ENCODE measurements around the gene ASMT. TPM values are rescaled to one million over a fixed set of nuclear protein-coding genes. Genes with fewer than 3 reads are reported as not detected.

The ASMT gene
- total RNA-seq, 4 donors from 2014 or later = not detected

- Histone ChIP-seq H3K4me1 (peaks cover 0 to 3% (median 0%) of the 10 kb centered on the region in 4 donors), H3K4me3 (no peak overlapping the region), H3K9me3 (no peaks in the 10 kb centered on the region), H3K27me3 (no peaks in the 10 kb centered on the region), H3K27ac (no peak overlapping the region), H3K36me3 (no peaks in the 10 kb centered on the region)
- DNase-seq = no peak
- TF ChIP-seq POLR2A (IDR thresholded peaks at IDR 0.05) (no peak), CTCF (IDR thresholded peaks at IDR 0.05) (no peak), POLR2AphosphoS5 (IDR thresholded peaks at IDR 0.05) (no peak), EP300 (IDR thresholded peaks at IDR 0.05; ENCODE audit: low read depth) (no peak)
- WGBS, 2 donors (ENCODE audit: low coverage in 1 of 2) = 43 to 64% methylated on average over 2 to 6 of the region's 6 CpGs
- intact Hi-C loops (cut with DNase I; ENCODE audit: low total_unique reads) = loop anchor here (5.0 kb wide), 1 partner anchor 126 kb away; the partner anchor contains the start of gene ASMTL
- in situ Hi-C loops (cut with MboI; ENCODE audit: low pct_ligation_motif_present in 1 of 4, low pct_unique_long_range_greater_than_20kb in 1 of 4, low sequenced_read_pairs in 3 of 4) = loop anchor here in 2 of 4 donors (25.0 kb wide), 2 partner anchors 116 to 191 kb away; partner anchors contain the start of genes ASMTL (in 1 of the 2) and SLC25A6 (in 1 of the 2)
Measured at GRCh38 chrX:1578511-1579173, 36.2 kb upstream of the ASMT start.

- in situ Hi-C loops (cut with MboI; ENCODE audit: low pct_ligation_motif_present in 1 of 4, low pct_unique_long_range_greater_than_20kb in 1 of 4, low sequenced_read_pairs in 3 of 4) = loop anchor here in 3 of 4 donors (10.0 to 25.0 kb wide), 3 partner anchors 116 to 194 kb away; partner anchors contain the start of genes ASMTL (in 1 of the 3) and SLC25A6 (in 1 of the 3)
- H3K27ac ChIP-seq = no peak overlapping the region
- H3K9me3 ChIP-seq = no peaks in the 10 kb centered on the region
- H3K36me3 ChIP-seq = no peaks in the 10 kb centered on the region
- DNase-seq = peak; percentile 65
- 28 to 29% methylated on average over 4 of the region's 4 CpGs for WGBS, 2 donors (ENCODE audit: low coverage in 1 of 2)
- H3K4me3 ChIP-seq = no peak overlapping the region
- intact Hi-C loops (cut with DNase I; ENCODE audit: low total_unique reads) = no loop called here
- peaks cover 0 to 3% (median 0%) of the 10 kb centered on the region in 4 donors for H3K4me1 ChIP-seq
- TF ChIP-seq POLR2A (IDR thresholded peaks at IDR 0.05) (no peak), POLR2AphosphoS5 (IDR thresholded peaks at IDR 0.05) (no peak), CTCF (IDR thresholded peaks at IDR 0.05) (peak; percentile 69 to 91 (median 78)), EP300 (IDR thresholded peaks at IDR 0.05; ENCODE audit: low read depth) (no peak)
- H3K27me3 ChIP-seq = no peaks in the 10 kb centered on the region
Measured at GRCh38 chrX:1581132-1581531, 33.7 kb upstream of the ASMT start.

- TF ChIP-seq EP300 (IDR thresholded peaks at IDR 0.05; ENCODE audit: low read depth) = no peak
- TF ChIP-seq POLR2AphosphoS5 (IDR thresholded peaks at IDR 0.05) = no peak
- no peak for TF ChIP-seq POLR2A (IDR thresholded peaks at IDR 0.05)
- no peak for TF ChIP-seq CTCF (IDR thresholded peaks at IDR 0.05)
- Histone ChIP-seq H3K4me3 (no peak overlapping the region), H3K27me3 (no peaks in the 10 kb centered on the region), H3K36me3 (no peaks in the 10 kb centered on the region), H3K4me1 (peaks cover 0 to 3% (median 0%) of the 10 kb centered on the region in 4 donors), H3K27ac (no peak overlapping the region), H3K9me3 (no peaks in the 10 kb centered on the region)
- intact Hi-C loops (cut with DNase I; ENCODE audit: low total_unique reads) (no loop called here), in situ Hi-C loops (cut with MboI; ENCODE audit: low pct_ligation_motif_present in 1 of 4, low pct_unique_long_range_greater_than_20kb in 1 of 4, low sequenced_read_pairs in 3 of 4) (loop anchor here in 3 of 4 donors (10.0 to 25.0 kb wide), 3 partner anchors 118 to 196 kb away; partner anchors contain the start of genes ASMTL (in 1 of the 3) and SLC25A6 (in 1 of the 3))
- 31 to 32% methylated on average over 13 to 27 of the region's 27 CpGs for WGBS, 2 donors (ENCODE audit: low coverage in 1 of 2)
- DNase-seq = no peak
Measured at GRCh38 chrX:1582686-1583437, 32.0 kb upstream of the ASMT start.

Data from transverse colon (tissue), 4 donors.